ENCODE measurements around the gene SH3D19.

- TF ChIP-seq CTCF (conservative IDR thresholded peaks at IDR 0.05; ENCODE audit: low read length): no peak
- TF ChIP-seq EZH2phosphoT487 (IDR thresholded peaks at IDR 0.05; ENCODE audit: borderline replicate concordance, low read depth, low read length): no peak
Observed at GRCh38 chr4:151202851-151203455, 122.5 kb downstream of the SH3D19 start.

Measured in OCI-LY7 (cell line).